ENCODE measurements around the gene GIT1. TPM values are rescaled to one million over a fixed set of nuclear protein-coding genes. Genes with fewer than 3 reads are reported as not detected.

The GIT1 gene
- total and polyA plus RNA-seq, 2 experiments from 2014 or later = 15.9 to 60.9 TPM

DNA sequence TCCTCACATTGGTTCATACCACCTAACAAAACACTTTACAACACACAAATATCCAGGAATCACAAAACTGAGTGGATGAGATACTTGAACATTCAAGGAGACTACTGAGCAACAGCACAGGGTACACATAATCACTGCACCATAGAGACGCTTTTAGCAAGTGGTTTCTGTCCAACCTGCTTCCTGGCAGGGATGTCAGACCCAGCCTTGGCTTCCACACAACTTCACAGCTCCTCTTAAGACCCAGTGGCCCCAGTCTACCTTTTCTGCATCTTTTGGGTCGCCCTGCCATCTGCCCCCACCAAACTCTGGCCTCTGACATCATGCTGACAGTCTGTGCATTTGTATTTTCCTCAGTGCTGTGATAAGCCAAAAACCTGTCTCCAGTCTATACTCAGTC is 39.2 kb upstream of the GIT1 start:
- peaks cover 6% of the 10 kb centered on the region for H3K4me1 ChIP-seq (ENCODE audit: insufficient read depth)
- H3K27me3 ChIP-seq (ENCODE audit: insufficient read depth) = peaks cover 10% of the 10 kb centered on the region
- peaks cover 12% of the 10 kb centered on the region for H3K4me1 Mint-ChIP-seq
- no peak overlapping the region for H3K4me2 ChIP-seq
- H4K20me1 ChIP-seq (replicated peaks; ENCODE audit: insufficient read depth) = no peaks in the 10 kb centered on the region
- no peaks in the 10 kb centered on the region for H3K9me3 Mint-ChIP-seq
- no peak overlapping the region for H3K4me3 Mint-ChIP-seq
- H3K36me3 Mint-ChIP-seq (ENCODE audit: low read depth) = no peaks in the 10 kb centered on the region; the same call in 2 of the 3 replicates
- H3K4me3 ChIP-seq = no peak overlapping the region
- peaks cover 4% of the 10 kb centered on the region for H3K27me3 Mint-ChIP-seq (ENCODE audit: insufficient read depth, low read depth, poor library complexity)
- H3K79me2 ChIP-seq (replicated peaks; ENCODE audit: insufficient read depth) = no peaks in the 10 kb centered on the region
- H3K36me3 ChIP-seq (ENCODE audit: insufficient read depth) = no peaks in the 10 kb centered on the region
- H3K27ac Mint-ChIP-seq = no peak overlapping the region
- H2AFZ ChIP-seq = no peak overlapping the region
- no peak overlapping the region for H3K27ac ChIP-seq (ENCODE audit: low read depth)
- TF ChIP-seq ZNF331 (CRISPR knock-in tag; IDR thresholded peaks at IDR 0.05; ENCODE audit: low read depth) (no peak), ZNF114 (CRISPR knock-in tag; IDR thresholded peaks at IDR 0.05) (no peak)
- TF ChIP-seq, protein P1, sequence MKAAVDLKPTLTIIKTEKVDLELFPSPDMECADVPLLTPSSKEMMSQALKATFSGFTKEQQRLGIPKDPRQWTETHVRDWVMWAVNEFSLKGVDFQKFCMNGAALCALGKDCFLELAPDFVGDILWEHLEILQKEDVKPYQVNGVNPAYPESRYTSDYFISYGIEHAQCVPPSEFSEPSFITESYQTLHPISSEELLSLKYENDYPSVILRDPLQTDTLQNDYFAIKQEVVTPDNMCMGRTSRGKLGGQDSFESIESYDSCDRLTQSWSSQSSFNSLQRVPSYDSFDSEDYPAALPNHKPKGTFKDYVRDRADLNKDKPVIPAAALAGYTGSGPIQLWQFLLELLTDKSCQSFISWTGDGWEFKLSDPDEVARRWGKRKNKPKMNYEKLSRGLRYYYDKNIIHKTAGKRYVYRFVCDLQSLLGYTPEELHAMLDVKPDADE (IDR thresholded peaks at IDR 0.05) = no peak
- no peaks in the 10 kb centered on the region; the same call in 1 of the 2 replicates for H3F3A ChIP-seq (replicated peaks; ENCODE audit: low read depth)
- ATAC-seq = no peak
- H3K9me2 ChIP-seq (ENCODE audit: insufficient read depth) = 0 out of 2 replicates have a peak, but pooled peaks cover 4% of the 10 kb centered on the region
- DNase-seq (ENCODE audit: low spot score) = no peak

DNA sequence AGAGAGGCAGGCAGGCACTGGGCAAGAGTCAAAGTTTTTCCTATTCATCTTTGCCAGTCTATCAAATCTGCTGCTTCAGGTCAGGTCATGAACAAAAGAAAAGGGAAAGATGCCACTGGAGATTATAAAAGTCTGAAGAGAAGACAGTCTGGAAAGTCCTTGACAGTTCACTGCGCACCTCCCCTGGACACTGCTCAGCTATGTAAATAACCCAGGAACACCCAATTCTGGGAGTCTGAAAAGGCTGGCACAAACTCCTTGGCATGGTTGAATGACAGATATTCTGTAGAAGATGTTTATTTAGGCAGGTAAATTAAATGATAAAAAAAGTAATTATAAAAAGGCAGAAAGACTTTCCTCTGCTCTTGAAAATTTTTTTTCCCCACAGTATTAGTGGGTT is 38.5 kb upstream of the GIT1 start:
- ATAC-seq = no peak
- TF ChIP-seq JUNB (IDR thresholded peaks at IDR 0.05; ENCODE audit: unreplicated experiment) (no peak), ZNF114 (CRISPR knock-in tag; IDR thresholded peaks at IDR 0.05) (no peak), ZNF331 (CRISPR knock-in tag; IDR thresholded peaks at IDR 0.05; ENCODE audit: low read depth) (no peak), STAT1 (IDR thresholded peaks at IDR 0.05; ENCODE audit: unreplicated experiment) (no peak), NANOG (IDR thresholded peaks at IDR 0.05; ENCODE audit: borderline replicate concordance) (no peak), EZH2 (IDR thresholded peaks at IDR 0.05; ENCODE audit: low read depth, unreplicated experiment) (no peak), CREB1 (CRISPR knock-in tag; IDR thresholded peaks at IDR 0.05; ENCODE audit: low read depth) (no peak)
- TF ChIP-seq, protein P2, sequence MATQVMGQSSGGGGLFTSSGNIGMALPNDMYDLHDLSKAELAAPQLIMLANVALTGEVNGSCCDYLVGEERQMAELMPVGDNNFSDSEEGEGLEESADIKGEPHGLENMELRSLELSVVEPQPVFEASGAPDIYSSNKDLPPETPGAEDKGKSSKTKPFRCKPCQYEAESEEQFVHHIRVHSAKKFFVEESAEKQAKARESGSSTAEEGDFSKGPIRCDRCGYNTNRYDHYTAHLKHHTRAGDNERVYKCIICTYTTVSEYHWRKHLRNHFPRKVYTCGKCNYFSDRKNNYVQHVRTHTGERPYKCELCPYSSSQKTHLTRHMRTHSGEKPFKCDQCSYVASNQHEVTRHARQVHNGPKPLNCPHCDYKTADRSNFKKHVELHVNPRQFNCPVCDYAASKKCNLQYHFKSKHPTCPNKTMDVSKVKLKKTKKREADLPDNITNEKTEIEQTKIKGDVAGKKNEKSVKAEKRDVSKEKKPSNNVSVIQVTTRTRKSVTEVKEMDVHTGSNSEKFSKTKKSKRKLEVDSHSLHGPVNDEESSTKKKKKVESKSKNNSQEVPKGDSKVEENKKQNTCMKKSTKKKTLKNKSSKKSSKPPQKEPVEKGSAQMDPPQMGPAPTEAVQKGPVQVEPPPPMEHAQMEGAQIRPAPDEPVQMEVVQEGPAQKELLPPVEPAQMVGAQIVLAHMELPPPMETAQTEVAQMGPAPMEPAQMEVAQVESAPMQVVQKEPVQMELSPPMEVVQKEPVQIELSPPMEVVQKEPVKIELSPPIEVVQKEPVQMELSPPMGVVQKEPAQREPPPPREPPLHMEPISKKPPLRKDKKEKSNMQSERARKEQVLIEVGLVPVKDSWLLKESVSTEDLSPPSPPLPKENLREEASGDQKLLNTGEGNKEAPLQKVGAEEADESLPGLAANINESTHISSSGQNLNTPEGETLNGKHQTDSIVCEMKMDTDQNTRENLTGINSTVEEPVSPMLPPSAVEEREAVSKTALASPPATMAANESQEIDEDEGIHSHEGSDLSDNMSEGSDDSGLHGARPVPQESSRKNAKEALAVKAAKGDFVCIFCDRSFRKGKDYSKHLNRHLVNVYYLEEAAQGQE (IDR thresholded peaks at IDR 0.05; ENCODE audit: unreplicated experiment) = no peak
- TF ChIP-seq, protein P1 (IDR thresholded peaks at IDR 0.05) = no peak
- TF ChIP-seq, protein P3, sequence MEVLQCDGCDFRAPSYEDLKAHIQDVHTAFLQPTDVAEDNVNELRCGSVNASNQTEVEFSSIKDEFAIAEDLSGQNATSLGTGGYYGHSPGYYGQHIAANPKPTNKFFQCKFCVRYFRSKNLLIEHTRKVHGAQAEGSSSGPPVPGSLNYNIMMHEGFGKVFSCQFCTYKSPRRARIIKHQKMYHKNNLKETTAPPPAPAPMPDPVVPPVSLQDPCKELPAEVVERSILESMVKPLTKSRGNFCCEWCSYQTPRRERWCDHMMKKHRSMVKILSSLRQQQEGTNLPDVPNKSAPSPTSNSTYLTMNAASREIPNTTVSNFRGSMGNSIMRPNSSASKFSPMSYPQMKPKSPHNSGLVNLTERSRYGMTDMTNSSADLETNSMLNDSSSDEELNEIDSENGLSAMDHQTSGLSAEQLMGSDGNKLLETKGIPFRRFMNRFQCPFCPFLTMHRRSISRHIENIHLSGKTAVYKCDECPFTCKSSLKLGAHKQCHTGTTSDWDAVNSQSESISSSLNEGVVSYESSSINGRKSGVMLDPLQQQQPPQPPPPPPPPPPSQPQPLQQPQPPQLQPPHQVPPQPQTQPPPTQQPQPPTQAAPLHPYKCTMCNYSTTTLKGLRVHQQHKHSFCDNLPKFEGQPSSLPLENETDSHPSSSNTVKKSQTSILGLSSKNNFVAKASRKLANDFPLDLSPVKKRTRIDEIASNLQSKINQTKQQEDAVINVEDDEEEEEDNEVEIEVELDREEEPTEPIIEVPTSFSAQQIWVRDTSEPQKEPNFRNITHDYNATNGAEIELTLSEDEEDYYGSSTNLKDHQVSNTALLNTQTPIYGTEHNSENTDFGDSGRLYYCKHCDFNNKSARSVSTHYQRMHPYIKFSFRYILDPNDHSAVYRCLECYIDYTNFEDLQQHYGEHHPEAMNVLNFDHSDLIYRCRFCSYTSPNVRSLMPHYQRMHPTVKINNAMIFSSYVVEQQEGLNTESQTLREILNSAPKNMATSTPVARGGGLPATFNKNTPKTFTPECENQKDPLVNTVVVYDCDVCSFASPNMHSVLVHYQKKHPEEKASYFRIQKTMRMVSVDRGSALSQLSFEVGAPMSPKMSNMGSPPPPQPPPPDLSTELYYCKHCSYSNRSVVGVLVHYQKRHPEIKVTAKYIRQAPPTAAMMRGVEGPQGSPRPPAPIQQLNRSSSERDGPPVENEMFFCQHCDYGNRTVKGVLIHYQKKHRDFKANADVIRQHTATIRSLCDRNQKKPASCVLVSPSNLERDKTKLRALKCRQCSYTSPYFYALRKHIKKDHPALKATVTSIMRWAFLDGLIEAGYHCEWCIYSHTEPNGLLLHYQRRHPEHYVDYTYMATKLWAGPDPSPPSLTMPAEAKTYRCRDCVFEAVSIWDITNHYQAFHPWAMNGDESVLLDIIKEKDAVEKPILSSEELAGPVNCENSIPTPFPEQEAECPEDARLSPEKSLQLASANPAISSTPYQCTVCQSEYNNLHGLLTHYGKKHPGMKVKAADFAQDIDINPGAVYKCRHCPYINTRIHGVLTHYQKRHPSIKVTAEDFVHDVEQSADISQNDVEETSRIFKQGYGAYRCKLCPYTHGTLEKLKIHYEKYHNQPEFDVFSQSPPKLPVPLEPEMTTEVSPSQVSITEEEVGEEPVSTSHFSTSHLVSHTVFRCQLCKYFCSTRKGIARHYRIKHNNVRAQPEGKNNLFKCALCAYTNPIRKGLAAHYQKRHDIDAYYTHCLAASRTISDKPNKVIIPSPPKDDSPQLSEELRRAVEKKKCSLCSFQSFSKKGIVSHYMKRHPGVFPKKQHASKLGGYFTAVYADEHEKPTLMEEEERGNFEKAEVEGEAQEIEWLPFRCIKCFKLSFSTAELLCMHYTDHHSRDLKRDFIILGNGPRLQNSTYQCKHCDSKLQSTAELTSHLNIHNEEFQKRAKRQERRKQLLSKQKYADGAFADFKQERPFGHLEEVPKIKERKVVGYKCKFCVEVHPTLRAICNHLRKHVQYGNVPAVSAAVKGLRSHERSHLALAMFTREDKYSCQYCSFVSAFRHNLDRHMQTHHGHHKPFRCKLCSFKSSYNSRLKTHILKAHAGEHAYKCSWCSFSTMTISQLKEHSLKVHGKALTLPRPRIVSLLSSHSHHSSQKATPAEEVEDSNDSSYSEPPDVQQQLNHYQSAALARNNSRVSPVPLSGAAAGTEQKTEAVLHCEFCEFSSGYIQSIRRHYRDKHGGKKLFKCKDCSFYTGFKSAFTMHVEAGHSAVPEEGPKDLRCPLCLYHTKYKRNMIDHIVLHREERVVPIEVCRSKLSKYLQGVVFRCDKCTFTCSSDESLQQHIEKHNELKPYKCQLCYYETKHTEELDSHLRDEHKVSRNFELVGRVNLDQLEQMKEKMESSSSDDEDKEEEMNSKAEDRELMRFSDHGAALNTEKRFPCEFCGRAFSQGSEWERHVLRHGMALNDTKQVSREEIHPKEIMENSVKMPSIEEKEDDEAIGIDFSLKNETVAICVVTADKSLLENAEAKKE (CRISPR knock-in tag; IDR thresholded peaks at IDR 0.05) = no peak

More for the DNA sequence above, 38.5 kb upstream of the GIT1 start:
- Mint-ChIP-seq H3K27me3 (ENCODE audit: insufficient read depth, low read depth, poor library complexity) (peaks cover 5% of the 10 kb centered on the region), H3K4me1 (peaks cover 18% of the 10 kb centered on the region), H3K27ac (no peak overlapping the region), H3K36me3 (ENCODE audit: low read depth) (no peaks in the 10 kb centered on the region; the same call in 2 of the 3 replicates), H3K4me3 (no peak overlapping the region), H3K9me3 (no peaks in the 10 kb centered on the region)
- Histone ChIP-seq H3F3A (replicated peaks; ENCODE audit: low read depth) (no peaks in the 10 kb centered on the region; the same call in none of the 2 replicates), H3K4me3 (no peak overlapping the region), H4K20me1 (replicated peaks; ENCODE audit: insufficient read depth) (no peaks in the 10 kb centered on the region), H3K4me1 (ENCODE audit: insufficient read depth) (peaks cover 7% of the 10 kb centered on the region), H3K79me2 (replicated peaks; ENCODE audit: insufficient read depth) (no peaks in the 10 kb centered on the region), H3K9me2 (ENCODE audit: insufficient read depth) (0 out of 2 replicates have a peak, but pooled peaks cover 4% of the 10 kb centered on the region), H3K36me3 (ENCODE audit: insufficient read depth) (no peaks in the 10 kb centered on the region), H3K27ac (ENCODE audit: low read depth) (no peak overlapping the region), H3K4me2 (no peak overlapping the region), H3K27me3 (ENCODE audit: insufficient read depth) (peaks cover 13% of the 10 kb centered on the region), H2AFZ (no peak overlapping the region)
- no peak for DNase-seq (ENCODE audit: low spot score)

All from GM23338 (cell line).